ENCODE results near the gene PCDHGA4.
"Not testable (repeated sequence)": the region's sequence is repeated elsewhere in the genome, so short reads cannot be mapped to it uniquely, and the experiment has no call there.

The PCDHGA4 gene

DNA sequence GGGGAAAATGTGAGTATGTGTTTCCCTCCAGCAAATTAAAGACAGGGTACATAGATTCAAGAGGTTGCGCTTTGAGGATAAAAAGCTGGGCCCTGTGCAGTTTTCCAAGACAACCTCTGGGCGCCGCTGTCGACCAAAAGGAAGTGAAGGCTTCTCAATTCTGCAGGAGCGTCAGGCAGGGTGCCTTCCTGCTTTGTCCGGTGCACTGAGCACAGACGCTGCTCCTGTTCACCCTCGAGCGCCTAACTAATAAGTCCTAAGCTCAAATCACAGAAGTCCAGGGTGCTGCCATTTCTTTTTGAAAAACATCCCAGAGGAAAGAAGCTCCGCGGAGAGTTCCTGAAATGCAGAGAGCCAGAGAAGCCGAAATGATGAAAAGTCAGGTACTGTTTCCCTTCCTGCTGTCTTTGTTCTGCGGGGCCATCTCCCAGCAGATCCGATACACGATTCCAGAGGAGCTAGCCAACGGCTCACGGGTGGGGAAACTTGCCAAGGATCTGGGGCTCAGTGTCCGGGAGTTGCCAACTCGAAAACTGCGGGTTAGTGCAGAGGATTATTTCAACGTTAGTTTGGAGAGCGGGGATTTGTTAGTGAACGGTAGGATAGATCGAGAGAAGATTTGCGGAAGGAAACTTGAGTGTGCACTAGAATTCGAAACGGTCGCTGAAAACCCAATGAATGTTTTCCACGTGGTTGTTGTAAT lies 4.8 kb upstream of the PCDHGA4 start, which contains the start of gene PCDHGB1:
Gene PCDHGB1 (plus strand): TSS at position 183 of the 703 bp plus-strand sequence. CDS start 162 bp downstream, at position 345.
- no peak for DNase-seq (ENCODE audit: low read depth)

DNA sequence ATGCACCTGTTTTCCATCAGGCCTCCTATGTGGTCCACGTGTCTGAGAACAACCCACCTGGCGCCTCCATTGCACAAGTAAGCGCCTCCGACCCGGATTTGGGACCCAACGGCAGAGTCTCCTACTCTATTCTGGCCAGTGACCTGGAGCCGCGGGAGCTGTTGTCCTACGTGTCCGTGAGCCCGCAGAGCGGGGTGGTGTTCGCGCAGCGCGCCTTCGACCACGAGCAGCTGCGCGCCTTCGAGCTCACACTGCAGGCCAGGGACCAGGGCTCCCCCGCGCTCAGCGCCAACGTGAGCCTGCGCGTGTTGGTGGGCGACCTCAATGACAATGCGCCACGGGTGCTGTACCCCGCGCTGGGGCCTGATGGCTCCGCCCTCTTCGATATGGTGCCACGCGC lies 3.2 kb upstream of the PCDHGA4 start:
- no peak for DNase-seq (ENCODE audit: low read depth)

DNA sequence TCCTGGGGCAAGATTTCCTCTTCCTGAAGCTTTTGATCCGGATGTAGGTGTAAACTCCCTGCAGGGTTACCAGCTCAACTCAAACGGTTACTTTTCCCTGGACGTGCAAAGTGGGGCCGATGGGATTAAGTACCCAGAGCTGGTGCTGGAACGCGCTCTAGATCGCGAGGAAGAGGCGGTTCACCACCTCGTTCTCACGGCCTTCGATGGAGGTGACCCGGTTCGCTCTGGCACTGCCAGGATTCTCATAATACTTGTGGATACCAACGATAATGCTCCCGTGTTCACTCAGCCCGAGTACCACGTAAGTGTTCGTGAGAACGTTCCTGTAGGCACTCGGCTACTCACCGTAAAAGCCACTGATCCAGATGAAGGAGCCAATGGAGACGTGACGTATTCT lies 820 bp downstream of the PCDHGA4 start:
- DNase-seq (ENCODE audit: low read depth): no peak

DNA sequence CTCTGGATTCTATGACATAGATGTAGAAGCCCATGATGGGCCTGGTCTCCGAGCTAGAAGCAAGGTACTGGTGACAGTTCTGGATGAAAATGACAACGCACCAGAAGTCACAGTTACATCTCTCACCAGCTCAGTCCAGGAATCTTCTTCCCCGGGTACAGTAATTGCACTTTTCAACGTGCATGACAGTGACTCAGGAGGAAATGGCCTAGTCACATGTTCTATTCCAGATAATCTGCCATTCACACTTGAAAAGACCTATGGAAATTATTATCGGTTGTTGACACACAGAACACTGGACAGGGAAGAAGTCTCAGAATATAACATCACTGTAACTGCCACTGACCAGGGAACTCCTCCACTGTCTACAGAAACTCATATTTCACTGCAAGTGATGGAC lies 1.3 kb downstream of the PCDHGA4 start:
- DNase-seq (ENCODE audit: low read depth): no peak

DNA sequence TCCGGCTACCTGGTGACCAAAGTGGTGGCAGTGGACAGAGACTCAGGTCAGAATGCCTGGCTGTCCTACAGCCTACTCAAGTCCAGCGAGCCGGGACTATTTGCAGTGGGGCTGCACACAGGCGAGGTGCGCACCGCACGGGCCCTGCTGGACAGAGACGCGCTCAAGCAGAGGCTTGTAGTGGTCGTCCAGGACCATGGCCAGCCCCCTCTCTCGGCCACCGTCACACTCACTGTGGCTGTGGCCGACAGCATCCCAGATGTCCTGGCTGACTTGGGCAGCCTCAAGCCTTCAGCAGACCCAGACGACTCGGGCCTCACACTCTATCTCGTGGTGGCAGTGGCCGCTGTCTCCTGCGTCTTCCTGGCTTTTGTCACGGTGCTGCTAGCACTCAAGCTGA lies 2.1 kb downstream of the PCDHGA4 start:
- DNase-seq (ENCODE audit: low read depth): no peak

DNA sequence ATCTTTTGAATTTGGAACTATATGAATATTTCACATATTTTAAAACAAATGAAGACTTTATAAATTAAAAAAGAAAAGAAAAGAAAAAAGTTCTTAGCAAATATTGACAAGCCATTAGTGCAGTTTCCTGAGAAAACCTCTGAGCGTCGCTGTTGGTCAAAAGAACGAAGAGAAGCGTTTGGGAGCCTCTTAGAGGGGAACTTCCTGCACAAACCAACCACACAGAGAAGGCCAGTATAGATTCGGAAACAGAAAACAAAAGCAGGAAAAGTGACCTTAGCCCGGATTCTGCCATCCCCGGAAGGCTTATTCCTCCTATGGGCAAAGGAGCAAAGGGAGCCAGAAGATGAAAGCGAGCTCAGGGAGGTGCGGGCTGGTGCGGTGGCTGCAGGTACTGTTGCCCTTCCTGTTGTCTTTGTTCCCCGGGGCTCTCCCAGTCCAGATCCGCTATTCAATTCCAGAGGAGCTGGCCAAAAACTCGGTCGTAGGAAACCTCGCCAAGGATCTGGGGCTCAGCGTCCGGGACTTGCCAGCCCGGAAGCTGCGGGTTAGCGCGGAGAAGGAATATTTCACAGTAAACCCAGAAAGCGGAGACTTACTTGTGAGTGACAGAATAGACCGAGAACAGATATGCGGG lies 5.1 kb downstream of the PCDHGA4 start, which contains the start of gene PCDHGB2:
Gene PCDHGB2 (plus strand): TSS at position 205 of the 637 bp plus-strand sequence. CDS start 142 bp downstream, at position 347.
- DNase-seq (ENCODE audit: low read depth): no peak

DNA sequence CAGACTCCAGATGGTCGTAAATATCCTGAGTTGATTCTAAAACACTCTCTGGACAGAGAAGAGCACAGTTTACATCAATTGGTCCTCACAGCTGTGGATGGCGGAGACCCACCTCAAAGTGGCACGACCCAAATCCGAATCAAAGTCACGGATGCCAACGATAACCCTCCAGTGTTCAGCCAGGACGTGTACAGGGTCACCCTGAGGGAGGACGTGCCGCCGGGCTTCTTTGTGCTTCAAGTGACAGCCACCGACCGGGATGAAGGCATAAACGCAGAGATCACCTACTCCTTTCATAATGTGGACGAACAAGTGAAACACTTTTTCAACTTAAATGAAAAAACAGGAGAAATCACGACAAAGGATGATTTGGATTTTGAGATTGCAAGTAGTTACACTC lies 5.9 kb downstream of the PCDHGA4 start:
- no peak for DNase-seq (ENCODE audit: low read depth)

DNA sequence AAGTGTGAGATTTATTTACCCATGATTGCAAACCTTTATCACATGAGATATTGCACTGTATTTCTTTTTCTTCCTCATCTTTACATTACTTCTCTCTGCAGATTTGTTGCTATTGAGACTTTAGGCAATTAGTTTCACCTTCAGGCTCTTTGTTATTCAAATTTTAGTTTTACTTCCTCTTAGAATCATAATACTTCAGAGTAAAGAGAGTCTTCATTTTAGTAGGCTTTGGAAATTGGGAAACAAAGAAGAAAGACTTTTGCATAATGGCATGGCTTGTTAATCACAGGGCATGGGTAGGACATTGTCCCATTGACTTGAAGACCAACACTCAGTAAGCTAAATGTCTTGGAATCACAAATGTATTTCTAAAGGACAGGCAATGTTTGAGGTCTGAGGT lies 7.9 kb downstream of the PCDHGA4 start:
- DNase-seq (ENCODE audit: low read depth): no peak

DNA sequence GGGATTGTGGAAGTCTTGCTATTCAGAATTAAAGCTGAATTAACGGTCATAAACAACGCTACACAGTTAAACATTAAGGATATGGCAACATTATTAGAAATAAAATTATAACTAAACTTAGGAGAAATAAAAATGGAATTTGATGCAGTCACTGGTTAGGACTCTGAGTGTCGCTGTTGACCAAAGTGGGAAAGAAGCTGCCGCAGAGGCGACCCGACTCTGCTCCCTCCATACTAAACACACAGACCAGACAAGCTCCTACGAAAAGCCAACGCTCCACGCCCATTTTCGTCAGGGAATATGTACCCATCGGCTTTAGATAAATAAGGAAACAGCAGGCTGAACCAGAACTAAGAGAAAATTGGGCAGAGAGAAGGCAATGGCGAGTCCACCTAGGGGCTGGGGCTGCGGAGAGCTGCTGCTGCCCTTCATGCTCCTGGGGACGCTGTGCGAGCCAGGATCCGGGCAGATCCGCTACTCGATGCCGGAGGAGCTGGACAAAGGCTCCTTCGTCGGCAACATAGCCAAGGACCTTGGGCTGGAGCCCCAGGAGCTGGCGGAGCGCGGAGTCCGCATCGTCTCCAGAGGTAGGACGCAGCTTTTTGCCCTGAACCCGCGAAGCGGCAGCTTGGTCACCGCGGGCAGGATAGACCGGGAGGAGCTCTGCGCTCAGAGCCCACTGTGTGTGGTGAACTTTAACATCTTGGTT lies 9.3 kb downstream of the PCDHGA4 start, which contains the start of gene PCDHGA5:
Gene PCDHGA5 (plus strand): TSS at position 211 of the 709 bp plus-strand sequence. CDS start 169 bp downstream, at position 380.
- no peak for DNase-seq (ENCODE audit: low read depth)

DNA sequence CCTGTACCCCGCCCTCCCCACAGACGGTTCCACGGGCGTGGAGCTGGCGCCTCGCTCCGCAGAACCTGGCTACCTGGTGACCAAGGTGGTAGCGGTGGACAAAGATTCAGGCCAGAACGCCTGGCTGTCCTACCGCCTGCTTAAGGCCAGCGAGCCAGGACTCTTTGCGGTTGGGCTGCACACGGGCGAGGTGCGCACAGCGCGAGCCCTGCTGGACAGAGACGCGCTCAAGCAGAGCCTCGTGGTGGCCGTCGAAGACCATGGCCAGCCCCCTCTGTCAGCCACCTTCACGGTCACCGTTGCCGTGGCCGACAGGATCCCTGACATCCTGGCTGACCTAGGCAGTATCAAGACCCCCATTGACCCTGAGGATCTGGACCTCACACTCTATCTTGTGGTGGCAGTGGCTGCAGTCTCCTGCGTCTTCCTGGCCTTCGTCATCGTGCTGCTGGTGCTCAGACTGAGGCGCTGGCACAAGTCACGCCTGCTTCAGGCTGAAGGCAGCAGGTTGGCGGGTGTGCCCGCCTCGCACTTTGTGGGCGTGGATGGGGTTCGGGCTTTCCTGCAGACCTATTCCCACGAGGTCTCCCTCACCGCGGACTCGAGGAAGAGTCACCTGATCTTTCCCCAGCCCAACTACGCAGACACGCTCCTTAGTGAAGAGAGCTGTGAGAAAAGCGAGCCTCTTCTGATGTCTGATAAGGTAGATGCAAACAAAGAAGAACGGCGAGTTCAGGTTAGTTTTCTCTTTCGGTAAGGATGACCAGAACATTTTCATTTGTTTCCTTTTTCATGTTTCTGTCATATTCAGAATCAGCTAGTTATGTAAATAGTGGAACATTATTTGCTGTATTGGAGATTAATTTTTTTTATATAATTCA lies 11.4 kb downstream of the PCDHGA4 start:
- DNase-seq (ENCODE audit: low read depth): no peak

DNA sequence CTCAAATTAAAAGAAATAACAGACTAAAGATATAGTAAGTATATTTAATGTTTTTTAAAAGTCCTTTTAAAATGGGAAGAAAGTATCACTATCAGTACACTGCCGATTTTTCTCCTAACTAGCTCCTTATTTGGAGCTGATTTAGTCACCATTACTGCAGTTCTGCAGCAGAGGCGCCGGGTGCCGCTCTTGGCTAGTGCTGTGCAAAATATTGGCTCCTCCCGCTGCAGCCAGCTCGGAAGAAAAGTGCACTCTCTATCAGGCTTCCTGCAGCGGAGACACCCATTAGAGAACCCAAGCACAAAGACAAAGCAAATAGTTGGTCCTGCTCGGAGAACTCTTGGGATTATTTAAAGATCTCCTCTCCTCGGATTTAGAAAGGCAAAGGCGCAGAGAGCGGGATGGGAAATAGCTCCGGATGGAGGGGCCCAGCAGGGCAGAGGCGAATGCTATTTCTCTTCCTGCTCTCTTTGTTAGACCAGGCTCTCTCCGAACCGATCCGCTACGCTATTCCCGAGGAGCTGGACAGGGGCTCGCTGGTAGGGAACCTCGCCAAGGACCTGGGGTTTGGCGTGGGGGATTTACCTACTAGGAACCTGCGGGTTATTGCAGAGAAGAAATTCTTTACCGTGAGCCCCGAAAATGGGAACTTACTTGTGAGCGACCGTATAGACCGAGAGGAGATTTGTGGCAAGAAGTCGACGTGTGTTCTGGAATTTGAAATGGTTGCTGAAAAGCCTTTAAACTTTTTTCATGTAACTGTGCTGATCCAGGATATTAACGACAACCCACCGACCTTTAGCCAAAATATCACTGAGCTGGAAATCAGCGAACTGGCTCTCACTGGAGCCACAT lies 15.4 kb downstream of the PCDHGA4 start, which contains the start of gene PCDHGB3:
Gene PCDHGB3 (plus strand): TSS at position 249 of the 855 bp plus-strand sequence. CDS start 153 bp downstream, at position 402.
- DNase-seq (ENCODE audit: low read depth): no peak

DNA sequence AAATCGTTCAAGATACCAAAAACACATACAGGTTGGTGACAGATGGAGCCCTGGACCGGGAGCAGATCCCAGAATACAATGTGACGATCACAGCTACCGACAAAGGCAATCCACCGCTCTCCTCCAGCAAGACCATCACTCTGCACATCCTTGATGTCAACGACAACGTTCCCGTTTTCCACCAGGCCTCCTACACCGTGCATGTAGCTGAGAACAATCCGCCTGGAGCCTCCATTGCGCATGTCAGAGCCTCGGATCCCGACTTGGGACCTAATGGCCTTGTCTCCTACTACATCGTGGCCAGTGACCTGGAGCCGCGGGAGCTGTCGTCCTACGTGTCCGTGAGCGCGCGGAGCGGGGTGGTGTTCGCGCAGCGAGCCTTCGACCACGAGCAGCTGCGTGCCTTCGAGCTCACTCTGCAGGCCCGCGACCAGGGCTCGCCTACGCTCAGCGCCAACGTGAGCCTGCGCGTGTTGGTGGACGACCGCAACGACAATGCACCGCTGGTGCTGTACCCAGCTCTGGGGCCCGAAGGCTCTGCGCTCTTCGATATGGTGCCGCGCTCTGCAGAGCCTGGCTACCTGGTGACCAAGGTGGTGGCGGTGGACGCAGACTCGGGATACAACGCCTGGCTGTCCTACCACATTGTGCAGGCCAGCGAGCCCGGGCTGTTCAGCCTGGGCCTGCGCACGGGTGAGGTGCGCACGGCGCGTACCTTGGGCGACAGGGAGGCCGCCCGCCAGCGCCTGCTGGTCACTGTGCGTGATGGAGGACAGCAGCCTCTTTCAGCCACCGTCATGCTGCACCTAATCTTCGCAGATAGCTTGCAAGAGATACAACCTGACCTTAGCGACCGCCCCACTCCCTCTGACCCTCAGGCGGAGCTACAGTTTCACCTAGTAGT lies 17.0 kb downstream of the PCDHGA4 start:
- no peak for DNase-seq (ENCODE audit: low read depth)

DNA sequence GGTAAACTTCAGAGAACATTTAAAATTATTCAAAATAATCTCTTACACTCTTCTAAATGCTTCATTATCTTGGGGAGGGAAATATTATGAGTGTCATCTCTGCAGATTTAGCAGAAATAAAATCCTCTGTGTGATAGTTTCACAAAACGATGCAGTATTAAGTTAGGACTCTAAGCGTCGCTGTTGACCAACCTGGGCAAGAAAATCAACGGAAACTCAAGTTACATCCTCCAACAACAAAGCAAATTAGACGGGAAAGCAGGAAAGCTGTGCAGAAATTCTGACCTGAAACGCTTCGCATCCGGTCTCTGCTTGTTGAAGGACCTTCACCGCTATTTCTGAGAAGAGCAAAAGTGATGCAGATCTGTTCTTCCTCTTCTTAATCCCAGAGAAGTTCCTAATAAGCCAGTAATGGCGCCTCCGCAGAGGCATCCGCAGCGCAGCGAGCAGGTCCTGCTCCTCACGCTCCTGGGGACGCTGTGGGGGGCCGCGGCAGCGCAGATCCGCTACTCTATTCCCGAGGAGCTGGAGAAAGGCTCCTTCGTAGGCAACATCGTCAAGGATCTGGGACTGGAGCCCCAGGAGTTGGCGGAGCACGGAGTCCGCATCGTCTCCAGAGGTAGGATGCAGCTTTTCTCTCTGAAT lies 19.0 kb downstream of the PCDHGA4 start, which contains the start of gene PCDHGA6:
Gene PCDHGA6 (plus strand): TSS at position 219 of the 645 bp plus-strand sequence. CDS start 193 bp downstream, at position 412.
- no peak for DNase-seq (ENCODE audit: low read depth)

DNA sequence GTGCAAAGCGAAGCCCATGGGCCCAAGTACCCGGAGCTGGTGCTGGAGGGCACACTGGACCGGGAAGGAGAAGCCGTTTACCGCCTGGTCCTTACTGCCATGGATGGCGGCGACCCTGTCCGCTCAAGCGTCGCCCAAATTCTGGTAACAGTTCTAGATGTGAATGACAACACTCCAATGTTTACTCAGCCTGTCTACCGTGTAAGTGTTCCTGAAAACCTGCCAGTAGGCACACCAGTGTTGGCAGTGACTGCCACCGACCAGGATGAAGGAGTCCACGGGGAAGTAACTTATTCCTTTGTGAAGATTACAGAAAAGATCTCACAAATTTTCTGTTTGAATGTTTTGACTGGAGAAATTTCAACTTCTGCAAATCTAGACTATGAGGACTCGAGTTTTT lies 19.8 kb downstream of the PCDHGA4 start:
- DNase-seq (ENCODE audit: low read depth): no peak

DNA sequence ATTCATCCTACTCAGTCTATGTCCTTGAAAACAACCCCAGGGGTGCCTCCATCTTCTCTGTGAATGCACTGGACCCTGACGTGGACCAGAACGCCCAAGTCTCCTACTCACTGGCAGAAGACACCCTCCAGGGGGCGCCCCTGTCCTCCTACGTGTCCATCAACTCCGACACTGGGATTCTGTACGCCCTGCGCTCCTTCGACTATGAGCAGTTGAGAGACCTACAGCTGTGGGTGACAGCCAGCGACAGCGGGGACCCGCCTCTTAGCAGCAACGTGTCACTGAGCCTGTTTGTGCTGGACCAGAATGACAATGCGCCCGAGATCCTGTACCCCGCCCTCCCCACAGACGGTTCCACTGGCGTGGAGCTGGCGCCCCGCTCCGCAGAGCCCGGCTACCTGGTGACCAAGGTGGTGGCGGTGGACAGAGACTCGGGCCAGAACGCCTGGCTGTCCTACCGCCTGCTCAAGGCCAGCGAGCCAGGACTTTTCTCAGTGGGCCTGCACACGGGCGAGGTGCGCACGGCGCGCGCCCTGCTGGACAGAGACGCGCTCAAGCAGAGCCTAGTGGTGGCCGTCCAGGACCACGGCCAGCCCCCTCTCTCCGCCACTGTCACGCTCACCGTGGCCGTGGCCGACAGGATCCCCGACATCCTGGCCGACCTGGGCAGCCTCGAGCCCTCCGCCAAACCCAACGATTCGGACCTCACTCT lies 20.8 kb downstream of the PCDHGA4 start:
- not testable (repeated sequence) for DNase-seq (ENCODE audit: low read depth)

DNA sequence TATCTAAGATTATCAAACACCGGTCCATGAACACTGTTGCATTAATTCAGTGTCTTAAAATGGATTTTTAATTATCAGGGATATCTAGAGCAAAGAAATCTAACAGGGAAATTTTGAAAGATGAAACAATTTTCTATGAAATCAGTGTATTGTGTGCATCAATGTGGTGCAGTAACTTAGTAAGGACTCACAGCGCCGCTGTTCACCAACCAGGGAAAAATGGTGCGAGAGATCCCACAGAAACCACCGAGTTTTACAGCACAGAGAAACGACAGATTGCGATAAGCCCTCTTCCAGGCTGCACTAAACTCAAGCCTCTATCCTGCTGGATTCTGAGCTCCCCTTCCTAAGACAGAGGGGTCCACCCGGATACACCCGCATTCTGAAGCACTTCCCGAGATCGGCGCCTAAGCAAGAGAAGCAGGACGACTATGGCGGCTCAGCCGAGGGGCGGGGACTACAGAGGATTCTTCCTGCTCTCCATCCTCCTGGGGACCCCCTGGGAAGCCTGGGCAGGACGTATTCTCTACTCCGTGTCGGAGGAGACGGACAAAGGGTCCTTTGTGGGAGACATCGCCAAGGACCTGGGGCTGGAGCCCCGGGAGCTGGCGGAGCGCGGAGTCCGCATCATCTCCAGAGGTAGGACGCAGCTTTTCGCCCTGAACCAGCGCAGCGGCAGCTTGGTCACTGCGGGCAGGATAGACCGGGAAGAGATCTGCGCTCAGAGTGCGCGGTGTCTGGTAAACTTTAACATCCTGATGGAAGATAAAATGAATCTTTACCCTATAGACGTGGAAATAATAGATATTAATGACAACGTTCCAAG lies 27.9 kb downstream of the PCDHGA4 start, which contains the start of gene PCDHGA7:
Gene PCDHGA7 (plus strand): TSS at position 274 of the 826 bp plus-strand sequence. CDS start 158 bp downstream, at position 432.
- DNase-seq (ENCODE audit: low read depth): no peak

DNA sequence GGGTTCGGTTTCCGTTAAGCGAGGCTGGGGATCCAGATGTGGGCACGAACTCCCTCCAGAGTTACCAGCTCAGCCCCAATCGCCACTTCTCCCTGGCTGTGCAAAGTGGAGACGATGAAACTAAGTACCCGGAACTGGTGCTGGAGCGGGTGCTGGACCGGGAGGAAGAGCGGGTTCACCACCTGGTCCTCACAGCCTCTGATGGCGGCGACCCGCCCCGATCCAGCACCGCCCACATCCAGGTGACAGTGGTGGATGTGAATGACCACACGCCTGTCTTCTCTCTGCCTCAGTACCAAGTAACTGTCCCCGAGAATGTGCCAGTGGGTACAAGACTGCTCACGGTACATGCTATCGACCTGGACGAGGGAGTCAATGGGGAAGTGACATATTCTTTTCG lies 28.5 kb downstream of the PCDHGA4 start:
- no peak for DNase-seq (ENCODE audit: low read depth)

All from activated T-cell treated with anti-CD3 and anti-CD28 coated beads for 24 hours (primary cell).